ENCODE measurements around the gene SRP9.

DNA sequence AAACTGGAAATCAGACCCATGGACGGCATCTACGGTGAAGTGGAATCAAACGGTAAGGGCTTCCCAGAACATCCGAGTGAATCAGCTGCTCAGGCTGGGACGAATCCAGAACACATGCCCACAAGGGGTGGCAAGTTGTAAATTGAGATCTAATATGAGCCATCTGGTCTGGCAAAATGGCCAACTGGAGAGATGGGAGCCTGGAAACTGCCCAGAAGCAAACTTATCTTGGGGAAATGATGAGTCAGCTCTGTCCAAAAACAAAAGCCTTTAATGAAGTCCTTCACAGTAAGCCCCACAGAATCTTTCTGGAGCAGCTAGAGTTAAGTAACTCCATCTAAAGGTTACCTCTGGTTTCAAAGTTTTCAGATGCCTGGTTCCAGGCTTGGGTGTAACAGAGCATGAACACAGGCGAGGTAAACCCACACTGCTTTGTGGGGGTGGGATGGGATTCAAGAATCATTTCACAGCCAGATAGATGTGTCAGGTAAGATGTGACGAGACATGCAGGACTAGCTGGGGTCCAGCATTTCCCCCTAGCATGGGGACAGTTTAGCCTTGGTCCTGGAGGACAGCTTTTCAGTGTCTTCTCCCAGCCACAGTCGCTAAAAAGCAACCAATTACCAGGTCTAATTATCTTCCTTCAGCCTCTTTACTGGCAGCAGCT lies 10.5 kb upstream of the SRP9 start:
- TF ChIP-seq, protein P1, sequence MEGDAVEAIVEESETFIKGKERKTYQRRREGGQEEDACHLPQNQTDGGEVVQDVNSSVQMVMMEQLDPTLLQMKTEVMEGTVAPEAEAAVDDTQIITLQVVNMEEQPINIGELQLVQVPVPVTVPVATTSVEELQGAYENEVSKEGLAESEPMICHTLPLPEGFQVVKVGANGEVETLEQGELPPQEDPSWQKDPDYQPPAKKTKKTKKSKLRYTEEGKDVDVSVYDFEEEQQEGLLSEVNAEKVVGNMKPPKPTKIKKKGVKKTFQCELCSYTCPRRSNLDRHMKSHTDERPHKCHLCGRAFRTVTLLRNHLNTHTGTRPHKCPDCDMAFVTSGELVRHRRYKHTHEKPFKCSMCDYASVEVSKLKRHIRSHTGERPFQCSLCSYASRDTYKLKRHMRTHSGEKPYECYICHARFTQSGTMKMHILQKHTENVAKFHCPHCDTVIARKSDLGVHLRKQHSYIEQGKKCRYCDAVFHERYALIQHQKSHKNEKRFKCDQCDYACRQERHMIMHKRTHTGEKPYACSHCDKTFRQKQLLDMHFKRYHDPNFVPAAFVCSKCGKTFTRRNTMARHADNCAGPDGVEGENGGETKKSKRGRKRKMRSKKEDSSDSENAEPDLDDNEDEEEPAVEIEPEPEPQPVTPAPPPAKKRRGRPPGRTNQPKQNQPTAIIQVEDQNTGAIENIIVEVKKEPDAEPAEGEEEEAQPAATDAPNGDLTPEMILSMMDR (conservative IDR thresholded peaks at IDR 0.05; ENCODE audit: low read length), result no peak
- TF ChIP-seq EZH2phosphoT487 (IDR thresholded peaks at IDR 0.05; ENCODE audit: borderline replicate concordance), result no peak
